ENCODE results near the gene RMND1.
"Not testable (repeated sequence)": the region's sequence is repeated elsewhere in the genome, so short reads cannot be mapped to it uniquely, and the experiment has no call there.

Gene RMND1

GRCh38 chr6:151385177-151385576 lies 66.7 kb downstream of the RMND1 start:
- no peak for DNase-seq (ENCODE audit: low spot score)

GRCh38 chr6:151384151-151384550 lies 67.8 kb downstream of the RMND1 start:
- no peak for DNase-seq (ENCODE audit: low spot score)

DNA sequence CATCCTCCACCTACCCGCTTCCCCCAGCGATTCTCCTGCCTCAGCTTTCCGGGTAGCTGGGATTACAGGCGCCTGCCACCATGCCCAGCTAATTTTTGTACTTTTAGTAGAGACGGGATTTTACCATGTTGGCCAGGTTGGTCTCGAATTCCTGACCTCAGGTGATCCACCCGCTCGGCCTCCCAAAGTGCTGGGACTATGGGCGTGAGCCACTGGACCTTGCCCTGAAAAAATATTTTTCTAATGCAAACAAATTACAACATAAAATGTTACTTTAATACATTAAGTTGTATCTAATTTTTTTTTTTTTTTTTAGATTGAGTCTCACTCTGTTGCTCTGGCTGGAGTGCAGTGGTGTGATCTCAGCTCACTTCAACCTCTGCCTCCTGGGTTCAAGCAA lies 69.3 kb downstream of the RMND1 start:
- DNase-seq (ENCODE audit: low spot score), result not testable (repeated sequence)

DNA sequence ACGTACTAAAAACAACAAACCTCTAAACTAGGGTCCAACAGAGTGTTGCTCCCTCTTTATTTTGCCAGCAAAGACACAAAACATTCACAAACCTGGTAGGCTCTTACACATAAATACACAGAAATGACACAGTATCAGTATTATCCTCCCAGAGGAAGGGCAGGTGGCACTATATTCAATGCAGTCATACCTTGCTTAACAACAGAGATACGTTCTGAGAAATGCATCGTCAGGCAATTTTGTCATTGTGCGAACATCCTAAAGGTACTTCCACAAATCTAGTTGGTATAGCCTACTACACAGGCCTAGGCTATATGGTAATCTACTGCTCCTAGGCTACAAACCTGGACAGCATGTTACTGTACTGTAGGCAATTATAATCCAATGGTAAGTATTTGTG lies 70.2 kb downstream of the RMND1 start:
- no peak for DNase-seq (ENCODE audit: low spot score)

- DNase-seq (ENCODE audit: low spot score), result no peak
Observed at GRCh38 chr6:151380848-151381205, 71.1 kb downstream of the RMND1 start.

DNA sequence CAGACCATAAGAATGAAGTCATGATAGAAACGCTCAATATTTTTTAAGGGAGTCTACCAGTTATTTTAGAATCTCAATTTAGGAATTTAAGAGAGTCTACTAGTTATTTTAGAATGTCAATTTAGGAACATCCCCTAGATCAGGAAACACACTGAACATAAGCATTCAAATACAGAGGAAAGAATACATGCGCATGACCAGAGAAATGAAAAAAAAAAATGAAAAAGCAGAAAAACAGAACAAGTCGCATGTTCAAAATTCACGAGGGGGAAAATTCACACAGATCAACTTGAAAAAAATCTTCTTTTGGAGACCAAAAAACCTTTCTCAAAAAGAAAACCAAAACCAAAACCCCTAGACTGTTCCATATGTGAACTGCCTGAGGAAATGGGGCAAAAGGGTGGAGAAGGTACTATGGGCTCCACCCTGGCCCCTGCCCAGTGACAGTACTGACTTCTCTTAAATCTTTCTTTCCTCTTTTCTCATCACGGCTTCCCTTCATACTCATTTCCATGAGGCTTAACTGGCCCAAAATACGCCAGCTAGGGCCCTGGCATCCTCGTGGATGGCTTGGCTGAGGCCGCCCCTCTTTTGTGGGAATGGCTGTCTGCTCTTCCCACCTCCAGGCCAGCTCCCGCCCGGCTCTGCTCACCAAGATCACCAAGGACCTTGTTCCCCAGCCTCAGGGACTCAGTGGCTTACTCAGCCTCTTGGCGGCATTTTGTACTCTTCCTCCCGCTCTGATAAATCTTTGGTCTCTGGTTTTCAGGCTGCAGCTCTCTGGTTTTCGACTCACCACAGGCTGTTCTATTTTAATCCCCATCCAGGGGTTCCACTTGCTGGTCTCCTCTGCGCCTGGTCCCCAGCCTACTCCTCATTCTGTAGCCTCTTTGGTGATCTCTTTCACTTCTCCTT lies 71.7 kb downstream of the RMND1 start:
- no peak for DNase-seq (ENCODE audit: low spot score)

- DNase-seq (ENCODE audit: low spot score), result no peak
Observed at GRCh38 chr6:151377095-151377494, 74.8 kb downstream of the RMND1 start.

DNA sequence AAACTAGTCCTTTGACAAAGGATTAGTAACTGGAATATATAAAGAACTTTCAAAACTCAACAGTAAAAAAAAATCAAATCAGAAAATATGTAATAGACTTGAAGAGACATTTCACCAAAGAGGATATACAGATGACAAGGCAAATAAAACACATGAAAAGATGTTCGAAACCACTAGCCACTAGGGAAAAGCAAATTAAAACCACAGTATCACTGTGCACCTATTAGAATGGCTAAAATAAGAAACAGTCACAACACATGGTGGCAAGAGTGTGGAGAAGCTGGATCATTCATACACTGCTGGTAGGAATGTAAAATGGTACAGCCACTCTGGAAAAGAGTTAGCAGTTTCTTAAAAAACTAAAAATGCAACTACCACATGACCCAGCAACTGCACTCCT lies 75.5 kb downstream of the RMND1 start:
- no peak for DNase-seq (ENCODE audit: low spot score)

DNA sequence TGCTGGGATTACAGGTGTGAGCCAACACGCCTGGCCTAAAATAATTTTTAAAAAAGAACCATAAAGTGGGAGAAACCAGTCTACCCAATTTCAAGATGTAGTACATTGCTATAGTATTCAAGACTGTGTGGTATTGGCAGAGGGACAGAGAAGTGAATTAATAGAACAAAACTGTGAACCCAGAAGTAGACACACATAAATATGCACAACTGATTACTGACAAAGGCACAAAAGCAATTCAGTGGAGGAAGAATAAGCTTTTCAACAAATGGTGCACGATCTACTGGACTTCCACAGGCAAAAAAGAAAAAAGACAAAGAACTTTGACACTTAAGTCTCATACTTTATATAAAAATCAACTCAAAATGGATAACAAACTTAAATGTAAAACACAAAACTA lies 76.1 kb downstream of the RMND1 start:
- no peak for DNase-seq (ENCODE audit: low spot score)

DNA sequence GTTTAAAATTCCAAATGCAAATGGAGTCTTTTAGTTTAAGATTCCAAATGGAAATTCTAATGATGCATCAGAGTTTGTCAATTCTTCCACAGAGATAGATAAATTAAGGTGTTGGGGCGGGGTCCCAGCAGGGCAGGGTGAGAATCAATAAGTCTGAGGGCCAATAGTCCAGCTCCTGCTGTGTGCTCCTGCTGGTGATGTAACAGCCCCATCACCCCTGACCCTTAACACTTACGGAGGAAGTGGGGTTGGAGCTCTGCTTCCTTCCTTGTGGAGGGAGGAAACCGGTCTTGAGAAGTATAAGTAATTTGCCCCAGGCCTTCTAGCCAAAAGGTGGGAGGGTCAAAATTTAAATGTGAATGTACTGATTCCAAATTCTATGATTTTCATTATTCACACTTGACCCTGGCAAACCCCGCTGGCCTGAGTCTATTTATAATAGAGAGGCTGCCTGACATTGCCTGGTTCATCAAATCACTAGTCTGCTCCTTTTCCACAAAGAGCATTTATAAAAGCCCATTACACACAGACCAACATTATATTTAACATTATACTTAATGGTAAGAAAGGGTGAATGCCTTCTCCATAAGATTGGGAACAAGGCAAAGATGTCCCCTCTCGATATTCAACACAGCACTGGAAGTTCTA lies 77.8 kb downstream of the RMND1 start:
- DNase-seq (ENCODE audit: low spot score), result no peak

DNA sequence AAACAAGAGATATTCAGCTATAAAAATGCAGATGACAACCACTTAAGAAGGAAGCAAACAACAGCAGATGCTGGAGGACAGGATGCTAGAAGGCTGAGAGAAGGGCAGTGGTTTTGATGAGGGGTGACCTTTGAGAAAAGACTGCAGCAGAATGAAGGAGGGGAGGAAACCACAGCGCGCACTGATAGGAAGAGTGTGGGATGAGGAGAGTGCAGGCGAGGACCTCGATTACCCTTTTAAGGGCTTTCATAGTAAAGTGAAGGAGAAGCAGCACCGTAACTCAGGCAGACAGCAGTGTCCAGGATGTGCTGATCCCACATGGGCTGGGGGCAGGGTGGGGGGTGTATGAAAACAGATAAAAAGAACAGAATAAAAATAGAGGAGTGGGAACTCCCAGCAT lies 79.8 kb downstream of the RMND1 start:
- no peak for DNase-seq (ENCODE audit: low spot score)

DNA sequence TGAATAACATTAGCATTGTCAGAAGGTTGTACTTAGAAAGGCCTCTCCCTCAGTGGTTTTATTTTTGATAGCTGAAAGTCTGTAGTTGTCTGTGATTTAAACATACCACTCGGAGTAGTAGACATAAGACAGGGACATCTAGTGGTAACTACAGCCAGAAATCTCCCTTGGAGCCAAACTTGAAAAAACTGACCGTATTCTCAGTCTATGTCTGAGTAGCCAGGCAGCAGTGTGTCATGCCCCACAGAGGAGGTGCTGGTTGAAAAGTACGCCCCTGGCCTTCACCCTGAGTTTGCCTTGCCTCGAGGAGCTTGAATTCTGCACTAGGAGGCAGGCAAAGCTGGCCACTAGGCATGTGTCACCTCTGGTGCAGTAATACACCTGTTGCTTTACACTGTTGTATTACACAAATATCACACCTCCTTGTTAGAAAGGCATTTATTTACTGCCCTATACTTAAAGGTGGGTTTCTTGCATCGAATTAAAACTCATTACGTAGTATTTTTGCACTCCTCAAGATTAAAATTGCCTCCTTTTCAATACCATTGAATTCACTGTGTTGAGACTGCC lies 81.3 kb downstream of the RMND1 start:
- DNase-seq (ENCODE audit: low spot score), result no peak

DNA sequence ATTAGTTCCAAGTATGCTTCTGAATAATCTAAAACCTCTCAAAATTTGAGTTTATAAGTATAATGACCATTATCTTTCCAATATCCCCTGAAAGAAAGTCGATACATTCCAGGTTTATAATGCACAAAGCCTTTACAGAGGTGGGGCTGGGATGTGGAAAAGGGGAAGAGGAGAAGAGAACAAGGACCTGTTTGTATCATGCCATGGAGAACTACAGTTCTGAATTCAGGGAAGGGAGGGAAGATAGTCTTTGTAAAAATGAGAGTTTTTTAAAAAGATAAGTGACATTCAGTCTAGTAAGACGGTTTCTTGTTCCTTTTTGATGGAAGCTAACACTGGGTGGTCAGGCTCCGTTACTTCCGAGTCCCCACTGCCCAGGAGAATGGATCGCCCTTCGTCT lies 86.7 kb downstream of the RMND1 start:
- no peak for DNase-seq (ENCODE audit: low spot score)

DNA sequence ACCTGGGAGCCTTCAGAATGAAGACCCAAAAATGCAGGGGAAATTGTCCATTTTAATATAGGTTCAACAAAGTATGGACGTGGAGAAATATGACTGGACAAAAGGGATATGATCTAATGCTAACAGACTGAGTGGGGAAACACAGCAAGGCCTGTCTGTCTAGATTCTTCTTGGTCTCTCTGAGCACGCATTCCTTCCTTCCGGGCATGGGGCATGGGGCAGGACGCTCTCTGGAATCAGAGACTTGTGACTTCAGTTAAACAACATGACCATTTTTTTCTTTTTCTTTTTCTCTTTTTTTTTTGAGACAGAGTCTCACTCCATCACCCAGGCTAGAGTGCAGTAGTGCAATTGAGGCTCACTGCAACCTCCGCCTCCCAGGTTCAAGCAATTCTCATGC lies 92.4 kb downstream of the RMND1 start:
- no peak for DNase-seq (ENCODE audit: low spot score)

GRCh38 chr6:151358475-151358874 lies 93.5 kb downstream of the RMND1 start:
- DNase-seq (ENCODE audit: low spot score), result no peak

- DNase-seq (ENCODE audit: low spot score), result no peak
Observed at GRCh38 chr6:151357758-151358436, 94.0 kb downstream of the RMND1 start.

DNA sequence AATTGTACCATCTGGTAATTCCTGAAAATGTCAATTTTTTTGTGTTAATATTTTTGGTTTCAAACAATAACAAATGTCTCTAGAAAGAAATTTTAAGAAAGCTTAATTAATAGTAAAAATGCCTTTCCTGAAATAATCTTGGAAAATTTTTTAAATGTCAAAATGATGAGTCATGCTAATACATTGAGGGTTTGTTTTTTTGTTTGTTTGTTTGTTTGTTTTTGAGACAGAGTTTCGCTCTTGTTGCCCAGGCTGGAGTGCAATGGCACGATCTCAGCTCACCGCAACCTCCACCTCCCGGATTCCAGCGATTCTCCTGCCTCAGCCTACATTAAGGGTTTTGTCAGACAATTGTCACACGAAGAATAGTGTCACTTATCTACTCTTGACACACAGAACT lies 94.9 kb downstream of the RMND1 start:
- not testable (repeated sequence) for DNase-seq (ENCODE audit: low spot score)
